ENCODE measurements around the gene FAM72A. TPM values are rescaled to one million over a fixed set of nuclear protein-coding genes. Genes with fewer than 3 reads are reported as not detected.
"Not testable (repeated sequence)": the region's sequence is repeated elsewhere in the genome, so short reads cannot be mapped to it uniquely, and the experiment has no call there.

Gene FAM72A
- 1.1 TPM for total RNA-seq

- DNase-seq: peak; percentile 99
These were observed at the start of gene FAM72A for GRCh38 chr1:206202789-206203363. Gene FAM72A, minus strand, starts transcription at chr1:206202839. Its CDS starts 814 bp downstream, at chr1:206202025.

GRCh38 chr1:206250953-206251681 is 48.5 kb upstream of the FAM72A start:
- not testable (repeated sequence) for DNase-seq

- not testable (repeated sequence) for DNase-seq
These were observed 43.7 kb upstream of the FAM72A start for GRCh38 chr1:206246129-206246886.

GRCh38 chr1:206245479-206245878 is 42.8 kb upstream of the FAM72A start:
- not testable (repeated sequence) for DNase-seq

GRCh38 chr1:206243335-206243734 is 40.7 kb upstream of the FAM72A start:
- peak; percentile 7 for DNase-seq

- peak; percentile 76 for DNase-seq
These were observed 37.6 kb upstream of the FAM72A start for GRCh38 chr1:206240288-206240687.

GRCh38 chr1:206235190-206235589 is 32.6 kb upstream of the FAM72A start:
- not testable (repeated sequence) for DNase-seq

GRCh38 chr1:206234189-206234916 is 31.7 kb upstream of the FAM72A start:
- DNase-seq: not testable (repeated sequence)

GRCh38 chr1:206232970-206233645 is 30.5 kb upstream of the FAM72A start:
- DNase-seq: not testable (repeated sequence)

GRCh38 chr1:206231989-206232388 is 29.4 kb upstream of the FAM72A start:
- not testable (repeated sequence) for DNase-seq

- DNase-seq: not testable (repeated sequence)
These were observed 26.6 kb upstream of the FAM72A start for GRCh38 chr1:206229286-206229685.

- not testable (repeated sequence) for DNase-seq
These were observed 24.2 kb upstream of the FAM72A start for GRCh38 chr1:206226886-206227285.

- not testable (repeated sequence) for DNase-seq
These were observed 22.7 kb upstream of the FAM72A start for GRCh38 chr1:206225386-206225785.

GRCh38 chr1:206224190-206224776 is 21.6 kb upstream of the FAM72A start:
- not testable (repeated sequence) for DNase-seq

GRCh38 chr1:206221585-206221984 is 18.9 kb upstream of the FAM72A start:
- not testable (repeated sequence) for DNase-seq

GRCh38 chr1:206220332-206221000 is 17.8 kb upstream of the FAM72A start:
- not testable (repeated sequence) for DNase-seq

GRCh38 chr1:206219514-206220331 is 17.1 kb upstream of the FAM72A start:
- not testable (repeated sequence) for DNase-seq

GRCh38 chr1:206218765-206219164 is 16.1 kb upstream of the FAM72A start:
- not testable (repeated sequence) for DNase-seq

- DNase-seq: not testable (repeated sequence)
These were observed 15.6 kb upstream of the FAM72A start for GRCh38 chr1:206218285-206218684.
